Mesenteric fat pad (tissue), 1 donor: ENCODE results near the gene RFNG. TPM values are rescaled to one million over a fixed set of nuclear protein-coding genes. Genes with fewer than 3 reads are reported as not detected.

Experiments
- DNase-seq: peaks from one replicate; pipeline ENCODE4 v3.0.0-alpha.2; 2020; ENCODE audit warnings: low spot score
- total RNA-seq: library from RNA; stranded (reverse); fragmentation: NEBNext Ultra II Directional; extraction: Animal tissue kit (Norgen Biotek cat#: 25700); gene quantifications from one replicate; pipeline ENCODE4 v1.2.1, GENCODE V29; 2021
- donor health status: DM: yes; HTN: yes; CAD: no.

Gene RFNG
- total RNA-seq, 1 donor from 2014 or later: 46.1 TPM

DNA sequence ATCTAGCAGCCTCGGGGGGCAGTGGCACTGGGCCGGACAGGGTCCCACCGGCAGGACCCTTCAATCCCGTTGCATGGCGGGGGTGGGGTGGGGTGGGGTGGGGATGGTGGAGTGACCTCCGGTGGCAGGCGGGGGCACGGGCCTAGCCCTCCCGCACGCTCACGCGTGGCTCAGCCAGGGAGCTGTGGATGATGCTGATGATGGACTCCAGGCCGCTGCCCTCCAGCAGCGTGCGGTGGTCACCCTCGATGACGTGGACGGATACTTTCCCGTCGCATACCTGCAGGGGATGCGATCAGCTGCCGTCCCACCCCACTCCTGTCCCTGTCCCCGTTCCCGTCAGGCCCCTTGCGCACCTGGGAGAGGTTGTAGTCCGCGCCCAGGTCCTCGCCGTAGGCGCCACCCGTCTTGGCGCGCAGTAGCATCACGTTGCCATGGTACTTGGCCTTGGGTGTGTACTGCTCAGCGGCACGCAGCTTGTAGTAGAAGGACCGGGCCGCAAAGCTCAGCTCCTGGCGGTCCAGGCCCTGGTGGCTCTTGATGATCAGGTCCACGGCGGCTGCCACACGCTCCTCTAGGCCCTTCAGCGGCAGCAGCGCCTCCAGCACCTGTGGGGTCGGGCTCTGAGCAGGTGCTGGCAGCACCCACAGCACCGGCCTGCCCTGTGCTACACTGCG, 27.5 kb upstream of the RFNG start:
- DNase-seq: no peak

- no peak for DNase-seq
Measured at GRCh38 chr17:82078433-82078832, 26.8 kb upstream of the RFNG start.

GRCh38 chr17:82077617-82078358, 26.2 kb upstream of the RFNG start:
- DNase-seq: no peak

- no peak for DNase-seq
Measured at GRCh38 chr17:82076785-82077591, 25.4 kb upstream of the RFNG start.

GRCh38 chr17:82076018-82076784, 24.6 kb upstream of the RFNG start:
- DNase-seq: no peak

- DNase-seq: no peak
Measured at GRCh38 chr17:82073446-82073845, 21.8 kb upstream of the RFNG start.

GRCh38 chr17:82072827-82073226, 21.2 kb upstream of the RFNG start:
- DNase-seq: no peak

- no peak for DNase-seq
Measured at GRCh38 chr17:82070611-82071010, 19.0 kb upstream of the RFNG start.

DNA sequence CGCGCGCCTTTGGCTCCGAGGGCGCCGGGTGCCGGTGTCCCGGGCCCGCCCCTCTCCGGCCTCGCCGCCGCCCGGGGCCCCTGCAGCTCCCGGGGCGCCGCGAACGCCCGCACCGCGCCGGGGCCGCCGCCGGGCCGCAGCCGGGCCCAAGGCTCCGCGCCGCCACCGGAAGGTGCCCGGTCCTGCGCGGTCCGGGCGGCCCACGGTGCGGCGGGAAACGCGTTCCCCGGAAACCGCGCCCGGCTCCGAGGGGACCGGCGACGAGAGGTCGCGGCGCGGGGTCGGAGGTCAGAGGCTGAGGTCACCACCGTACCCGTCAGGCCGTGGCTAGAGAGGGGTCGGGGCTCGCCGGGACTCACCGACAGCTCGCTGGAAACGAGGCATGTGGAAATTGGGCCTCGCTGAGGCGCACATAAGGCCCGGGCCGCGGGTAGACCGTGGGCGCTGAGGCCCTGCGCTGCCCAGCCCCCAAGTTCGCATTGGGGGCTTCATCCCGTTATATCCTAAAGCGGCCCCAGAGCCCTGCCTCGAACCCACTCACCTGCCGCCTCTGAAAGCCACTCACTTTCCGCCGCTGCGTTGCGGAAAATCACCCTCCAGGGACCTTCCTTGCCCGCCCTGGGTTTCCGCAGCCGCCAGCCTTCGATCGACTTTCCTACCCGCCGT, 14.2 kb upstream of the RFNG start, which contains the start of gene DUS1L:
TSS of gene DUS1L (minus strand) at position 167 of the 666 bp plus-strand sequence. CDS start 745 bp downstream, outside the sequence.
- DNase-seq: no peak

DNA sequence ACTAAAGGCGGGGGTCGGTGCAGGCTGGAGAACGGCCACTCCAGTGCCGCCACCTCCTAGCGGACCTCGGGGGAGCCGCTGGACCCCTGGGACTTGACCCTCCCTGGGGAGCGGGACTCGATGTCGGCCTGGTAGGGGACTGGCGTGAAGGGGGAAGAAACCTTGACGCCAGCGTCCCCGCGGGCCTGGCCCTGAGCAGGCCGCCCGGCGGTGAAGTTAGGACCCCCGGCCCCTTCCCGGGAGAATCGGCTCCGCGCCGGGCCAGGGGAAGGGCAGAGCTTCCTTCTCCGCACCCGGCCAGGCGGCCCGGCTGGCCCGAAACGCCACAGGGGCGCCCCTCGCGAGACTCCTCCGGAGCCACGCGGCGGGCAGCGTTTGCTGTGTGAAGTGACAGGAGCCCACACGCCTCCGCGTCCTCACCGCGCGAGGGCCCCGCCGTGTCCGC, 13.6 kb upstream of the RFNG start:
- DNase-seq: no peak

DNA sequence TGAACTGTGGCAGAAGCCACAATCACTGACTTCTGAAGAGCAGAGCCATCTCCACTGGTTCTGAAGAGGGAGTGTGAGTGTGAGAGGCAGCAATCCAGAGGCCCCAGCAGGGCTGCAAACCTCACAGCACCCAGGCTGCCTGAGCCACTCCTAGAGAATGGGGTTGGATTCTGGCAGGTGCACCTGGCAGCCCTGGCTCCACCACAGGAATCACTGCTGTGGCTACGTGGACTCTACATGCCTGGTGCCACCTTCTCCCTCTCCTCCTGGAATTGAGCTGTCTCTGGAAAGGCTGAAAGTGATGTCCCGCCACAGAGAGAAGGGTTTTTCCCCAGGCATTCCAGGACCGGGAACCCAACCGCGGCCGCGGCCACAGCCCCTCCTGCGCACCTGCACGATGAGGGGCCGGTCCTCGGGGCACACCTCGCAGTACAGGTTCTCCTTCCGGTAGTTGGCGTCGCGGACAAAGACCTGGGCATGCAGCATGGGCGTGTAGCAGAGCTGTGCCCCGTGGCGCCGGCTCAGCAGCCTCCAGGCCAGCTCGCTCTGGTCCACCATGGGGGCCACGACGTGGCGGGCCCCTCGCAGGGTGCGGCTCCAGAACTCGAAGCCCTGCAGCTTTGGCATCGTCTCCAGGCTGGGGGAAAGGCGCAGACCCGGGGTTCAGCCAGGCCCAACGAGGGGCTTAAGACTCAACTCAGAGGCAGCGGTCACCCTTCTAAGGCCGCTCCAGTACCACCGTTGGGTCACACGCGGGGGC, 13.0 kb upstream of the RFNG start:
- no peak for DNase-seq

GRCh38 chr17:82063424-82064415, 12.1 kb upstream of the RFNG start:
- no peak for DNase-seq

GRCh38 chr17:82062984-82063368, 11.4 kb upstream of the RFNG start:
- DNase-seq: no peak

DNA sequence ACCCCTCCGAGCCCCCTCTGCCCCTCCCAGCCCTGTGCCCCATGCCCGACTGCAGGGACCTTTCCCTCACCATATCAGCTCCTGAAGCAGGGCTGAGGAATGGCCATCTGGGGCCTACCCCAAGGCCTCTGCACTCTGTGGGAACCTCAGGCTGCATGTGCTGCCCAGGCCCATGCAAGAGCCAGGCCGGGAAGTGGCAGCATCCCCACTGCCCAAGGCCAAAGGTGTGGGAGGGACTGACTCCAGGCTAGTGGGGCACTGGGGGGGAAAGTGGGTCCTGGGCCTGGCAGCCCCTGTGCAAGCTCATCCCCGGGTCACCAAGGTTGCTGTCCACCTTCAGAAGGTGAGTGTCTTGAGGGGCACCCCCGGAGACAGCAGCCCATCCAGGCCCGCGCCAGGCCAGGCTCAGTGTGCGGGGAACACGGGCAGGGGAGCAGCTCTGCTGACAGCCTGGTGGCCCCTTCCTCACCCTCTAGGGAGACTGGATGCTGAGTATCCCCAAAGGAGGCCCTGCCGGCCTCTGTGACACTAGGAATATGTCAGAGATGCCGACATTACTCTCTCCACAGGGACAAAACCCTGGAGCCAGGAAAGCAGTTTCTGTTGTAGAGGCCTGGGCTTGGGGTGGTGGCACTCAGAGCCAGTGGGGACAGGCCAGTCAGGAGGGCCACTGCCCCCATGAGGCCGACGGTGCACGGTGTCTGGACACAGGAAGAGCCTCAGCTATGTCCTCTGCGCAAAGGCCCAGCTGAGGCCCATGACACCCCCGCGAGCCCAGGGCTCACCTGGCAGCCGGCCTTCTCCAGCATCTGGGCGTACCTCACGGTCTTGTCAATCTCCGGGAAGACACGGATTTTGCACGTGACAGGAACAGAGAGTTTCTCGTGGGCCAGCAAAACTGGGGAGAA, 10.7 kb upstream of the RFNG start:
- DNase-seq: no peak

GRCh38 chr17:82061047-82061925, 9.7 kb upstream of the RFNG start:
- no peak for DNase-seq

- DNase-seq: no peak
Measured at GRCh38 chr17:82060614-82061013, 9.0 kb upstream of the RFNG start.

DNA sequence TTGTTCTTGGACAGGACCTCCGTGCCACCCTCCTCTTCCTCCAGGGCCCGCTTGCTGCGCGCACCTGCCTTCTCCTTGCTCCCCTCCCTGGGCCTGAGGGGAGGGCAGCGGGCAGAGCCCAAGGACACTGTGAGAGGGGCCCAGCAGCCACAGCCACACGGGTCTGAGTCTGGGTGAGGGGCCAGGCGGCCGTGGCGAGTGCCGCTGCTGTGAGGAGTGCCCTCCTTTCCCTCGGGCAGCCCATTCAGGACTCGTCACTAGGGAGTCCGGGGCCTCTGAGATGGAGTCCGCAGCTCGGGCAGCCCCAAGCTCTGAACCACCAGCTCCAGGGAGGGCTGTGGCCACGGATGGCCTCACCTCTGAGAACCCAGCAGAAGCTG, 8.4 kb upstream of the RFNG start:
- DNase-seq: no peak
